AG09309 (cell line): ENCODE results near the gene GPBAR1.
A peak's percentile ranks its signal among the peaks of the same experiment; 100 is the strongest.
"Not testable (repeated sequence)": the region's sequence is repeated elsewhere in the genome, so short reads cannot be mapped to it uniquely, and the experiment has no call there.

Experiments used
- DNase-seq: peaks from one replicate; pipeline ENCODE4 v3.0.0-alpha.2; 2010; ENCODE audit warnings: low read depth
- H3K4me3 ChIP-seq: 2 replicates; pipeline ENCODE4 v1.5.1; 2011; ENCODE audit warnings: mild to moderate bottlenecking, low read depth, low read length, moderate library complexity; ENCODE audit not compliant: control insufficient read depth
- CTCF ChIP-seq: IDR thresholded peaks from 2 replicates; pipeline ENCODE4 v1.5.1; 2011; ENCODE audit warnings: mild to moderate bottlenecking, low read depth, low read length, inconsistent platforms; ENCODE audit not compliant: insufficient read depth, control insufficient read depth; ENCODE audit errors: missing control alignments

Gene GPBAR1

DNA sequence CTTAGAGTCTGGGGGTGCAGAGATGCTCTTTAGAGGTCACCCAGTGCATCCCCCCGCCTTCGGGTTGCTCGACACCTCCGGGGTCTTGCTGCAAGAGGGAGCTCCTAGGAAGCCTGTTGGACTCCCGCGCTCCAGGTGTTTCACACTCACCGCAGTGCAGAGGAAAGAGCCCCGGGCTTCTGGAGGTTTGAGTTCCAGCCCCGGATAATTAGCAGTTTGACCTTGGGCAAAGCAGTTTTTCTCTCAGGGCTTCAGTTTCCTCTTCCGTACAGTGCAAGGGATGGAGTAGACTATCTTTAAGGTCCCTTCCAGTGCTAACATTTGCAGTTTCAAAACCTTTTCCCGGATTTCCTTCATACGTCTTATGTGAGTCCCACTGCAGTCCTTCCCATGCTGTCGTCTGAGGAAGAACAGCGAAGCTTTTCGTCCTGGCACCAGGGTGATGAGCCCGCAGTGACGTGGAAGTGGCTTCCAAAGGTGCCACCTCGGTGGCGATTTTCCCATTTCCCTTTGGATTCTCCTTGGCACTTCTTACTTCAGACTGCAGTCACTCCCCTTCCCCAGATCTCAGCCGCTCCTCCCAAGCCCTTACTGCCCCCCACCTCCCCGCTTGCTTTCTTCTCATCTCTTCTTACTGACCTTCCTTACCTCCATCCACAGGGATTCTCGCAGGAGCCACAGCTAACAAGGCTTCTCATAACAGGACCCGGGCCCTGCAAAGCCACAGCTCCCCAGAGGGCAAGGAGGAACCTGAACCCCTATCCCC, 10.1 kb downstream of the GPBAR1 start:
- peak overlapping the region; percentile 87 for H3K4me3 ChIP-seq
- TF ChIP-seq CTCF = no peak
- DNase-seq = no peak

DNA sequence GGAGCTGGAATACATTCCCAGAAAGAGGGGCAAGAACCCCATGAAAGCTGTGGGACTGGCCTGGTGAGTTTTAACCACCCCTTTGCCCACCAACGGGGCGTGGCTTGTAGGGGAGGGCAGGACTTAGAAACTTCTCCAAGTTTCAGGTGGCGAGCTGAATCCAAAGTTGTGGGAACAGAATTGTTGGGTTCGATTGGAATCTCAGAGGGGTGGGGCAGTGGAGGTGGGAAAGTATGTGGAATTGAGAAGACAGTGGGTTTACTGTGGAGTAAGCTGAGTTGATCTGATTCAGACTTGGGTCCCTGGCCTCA, 10.6 kb downstream of the GPBAR1 start:
- DNase-seq = no peak
- peak overlapping the region; percentile 87 for H3K4me3 ChIP-seq
- no peak for TF ChIP-seq CTCF

- H3K4me3 ChIP-seq = peak overlapping the region; percentile 87; the same call in 1 of the 2 replicates
- DNase-seq = no peak
- no peak for TF ChIP-seq CTCF
Observed at GRCh38 chr2:218271865-218272530, 11.2 kb downstream of the GPBAR1 start.

- peak; percentile 94 for DNase-seq
- TF ChIP-seq CTCF = peak; percentile 97
- no peak overlapping the region for H3K4me3 ChIP-seq
Observed at GRCh38 chr2:218272531-218273212, 11.9 kb downstream of the GPBAR1 start.

DNA sequence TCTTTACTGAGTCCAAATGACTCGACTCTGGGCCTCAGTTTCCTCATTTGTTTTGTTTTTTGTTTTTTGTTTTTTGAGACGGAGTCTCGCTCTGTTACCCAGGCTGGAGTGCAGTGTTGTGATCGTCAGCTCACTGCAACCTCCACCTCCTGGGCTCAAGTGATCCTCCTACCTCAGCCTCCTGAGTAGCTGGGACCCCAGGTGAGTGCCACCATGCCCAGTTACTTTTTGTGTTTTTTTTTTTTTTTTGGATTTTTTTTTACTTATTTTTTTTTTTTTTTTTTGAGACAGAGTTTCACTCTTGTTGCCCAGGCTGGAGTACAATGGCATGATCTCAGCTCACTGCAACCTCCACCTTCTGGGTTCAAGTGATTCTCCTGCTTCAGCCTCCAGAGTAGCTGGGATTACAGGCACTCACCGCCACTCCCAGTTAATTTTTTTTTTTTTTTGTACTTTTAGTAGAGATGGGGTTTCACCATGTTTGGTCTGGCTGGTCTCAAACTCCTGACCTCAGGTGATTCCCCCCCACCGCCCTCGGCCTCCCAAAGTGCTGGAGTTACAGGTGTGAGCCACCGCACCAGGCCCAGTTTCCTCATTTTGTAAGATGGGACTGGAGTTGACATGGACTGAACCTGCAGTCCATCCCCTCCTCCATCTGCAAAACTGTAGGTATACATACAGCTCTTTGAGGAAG, 12.5 kb downstream of the GPBAR1 start:
- H3K4me3 ChIP-seq, DNase-seq: not testable (repeated sequence)

DNA sequence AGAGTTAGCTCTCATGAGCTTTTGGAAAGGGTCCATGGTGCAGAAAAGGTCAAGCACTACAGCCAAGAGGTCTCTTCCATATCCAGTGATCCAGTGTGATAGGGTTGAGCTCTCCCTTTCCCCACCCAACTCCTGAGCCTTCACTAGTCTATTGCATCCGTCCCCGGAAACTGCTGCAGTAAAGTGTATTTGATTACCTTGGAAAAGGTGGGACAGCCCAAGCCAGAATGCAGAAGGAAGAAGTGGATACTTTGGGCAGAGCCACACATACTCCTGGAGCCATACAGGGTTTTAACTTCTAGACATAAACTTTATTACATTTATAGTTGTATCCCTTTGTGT, 13.1 kb downstream of the GPBAR1 start:
- no peak for DNase-seq
- TF ChIP-seq CTCF = no peak
- H3K4me3 ChIP-seq = no peak overlapping the region
